ENCODE data around the gene KRT76.

Gene KRT76

GRCh38 chr12:52742196-52742580 is 35.0 kb downstream of the KRT76 start:
- no peaks in the 10 kb centered on the region for H3K27me3 ChIP-seq (ENCODE audit: low read depth, low read length)
- no peaks in the 10 kb centered on the region for H4K20me1 ChIP-seq (ENCODE audit: insufficient read depth, low read length)
- H3K79me2 ChIP-seq (ENCODE audit: low read length) = no peaks in the 10 kb centered on the region
- H2AFZ ChIP-seq (ENCODE audit: low read depth, low read length) = no peak overlapping the region
- no peak overlapping the region for H3K4me2 ChIP-seq (ENCODE audit: low read length)
- no peak overlapping the region for H3K27ac ChIP-seq (ENCODE audit: low read length)
- H3K4me1 ChIP-seq (ENCODE audit: low read length) = no peaks in the 10 kb centered on the region
- H3K9ac ChIP-seq (ENCODE audit: low read length) = no peak overlapping the region
- H3K9me3 ChIP-seq (ENCODE audit: insufficient read depth, low read length) = no peaks in the 10 kb centered on the region
- H3K36me3 ChIP-seq (replicated peaks; ENCODE audit: low read depth, low read length) = no peaks in the 10 kb centered on the region
- H3K4me3 ChIP-seq (ENCODE audit: low read length) = no peak overlapping the region
- TF ChIP-seq CTCF (IDR thresholded peaks at IDR 0.05; ENCODE audit: low read depth, low read length) = no peak
- TF ChIP-seq EZH2phosphoT487 (IDR thresholded peaks at IDR 0.05; ENCODE audit: low read depth) = no peak

GRCh38 chr12:52741375-52742195 is 35.6 kb downstream of the KRT76 start:
- Histone ChIP-seq H2AFZ (ENCODE audit: low read depth, low read length) (no peak overlapping the region), H3K4me2 (ENCODE audit: low read length) (no peak overlapping the region)
- TF ChIP-seq EZH2phosphoT487 (IDR thresholded peaks at IDR 0.05; ENCODE audit: low read depth) (no peak), CTCF (IDR thresholded peaks at IDR 0.05; ENCODE audit: low read depth, low read length) (no peak)

GRCh38 chr12:52740584-52740983 is 36.6 kb downstream of the KRT76 start:
- H3K36me3 ChIP-seq (replicated peaks; ENCODE audit: low read depth, low read length) = no peaks in the 10 kb centered on the region
- no peak overlapping the region for H3K27ac ChIP-seq (ENCODE audit: low read length)
- no peaks in the 10 kb centered on the region for H3K9me3 ChIP-seq (ENCODE audit: insufficient read depth, low read length)
- TF ChIP-seq EZH2phosphoT487 (IDR thresholded peaks at IDR 0.05; ENCODE audit: low read depth) (no peak), CTCF (IDR thresholded peaks at IDR 0.05; ENCODE audit: low read depth, low read length) (no peak)
- 0 out of 2 replicates have a peak, but pooled peaks cover 2% of the 10 kb centered on the region for H3K27me3 ChIP-seq (ENCODE audit: low read depth, low read length)
- H3K4me1 ChIP-seq (ENCODE audit: low read length) = no peaks in the 10 kb centered on the region
- no peaks in the 10 kb centered on the region for H4K20me1 ChIP-seq (ENCODE audit: insufficient read depth, low read length)
- H2AFZ ChIP-seq (ENCODE audit: low read depth, low read length) = no peak overlapping the region
- no peak overlapping the region for H3K4me2 ChIP-seq (ENCODE audit: low read length)
- H3K4me3 ChIP-seq (ENCODE audit: low read length) = no peak overlapping the region
- H3K9ac ChIP-seq (ENCODE audit: low read length) = no peak overlapping the region
- no peaks in the 10 kb centered on the region for H3K79me2 ChIP-seq (ENCODE audit: low read length)

More at GRCh38 chr12:52741375-52742195, 35.6 kb downstream of the KRT76 start:
- no peaks in the 10 kb centered on the region for H3K36me3 ChIP-seq (replicated peaks; ENCODE audit: low read depth, low read length)
- no peak overlapping the region for H3K27ac ChIP-seq (ENCODE audit: low read length)
- H3K9ac ChIP-seq (ENCODE audit: low read length) = no peak overlapping the region
- no peaks in the 10 kb centered on the region for H4K20me1 ChIP-seq (ENCODE audit: insufficient read depth, low read length)
- H3K9me3 ChIP-seq (ENCODE audit: insufficient read depth, low read length) = no peaks in the 10 kb centered on the region
- H3K4me1 ChIP-seq (ENCODE audit: low read length) = no peaks in the 10 kb centered on the region
- no peaks in the 10 kb centered on the region for H3K27me3 ChIP-seq (ENCODE audit: low read depth, low read length)
- no peak overlapping the region for H3K4me3 ChIP-seq (ENCODE audit: low read length)
- H3K79me2 ChIP-seq (ENCODE audit: low read length) = no peaks in the 10 kb centered on the region

GRCh38 chr12:52739963-52740362 is 37.2 kb downstream of the KRT76 start:
- Histone ChIP-seq H3K27me3 (ENCODE audit: low read depth, low read length) (0 out of 2 replicates have a peak, but pooled peaks cover 2% of the 10 kb centered on the region), H3K4me1 (ENCODE audit: low read length) (no peaks in the 10 kb centered on the region)

More at GRCh38 chr12:52739963-52740362, 37.2 kb downstream of the KRT76 start:
- Histone ChIP-seq H3K27ac (ENCODE audit: low read length) (no peak overlapping the region), H2AFZ (ENCODE audit: low read depth, low read length) (no peak overlapping the region), H3K9me3 (ENCODE audit: insufficient read depth, low read length) (no peaks in the 10 kb centered on the region), H4K20me1 (ENCODE audit: insufficient read depth, low read length) (no peaks in the 10 kb centered on the region), H3K4me2 (ENCODE audit: low read length) (no peak overlapping the region), H3K36me3 (replicated peaks; ENCODE audit: low read depth, low read length) (no peaks in the 10 kb centered on the region), H3K4me3 (ENCODE audit: low read length) (no peak overlapping the region), H3K9ac (ENCODE audit: low read length) (no peak overlapping the region), H3K79me2 (ENCODE audit: low read length) (no peaks in the 10 kb centered on the region)
- TF ChIP-seq CTCF (IDR thresholded peaks at IDR 0.05; ENCODE audit: low read depth, low read length) = no peak
- no peak for TF ChIP-seq EZH2phosphoT487 (IDR thresholded peaks at IDR 0.05; ENCODE audit: low read depth)
